Measurements from ENCODE around the gene GPR153. TPM values are rescaled to one million over a fixed set of nuclear protein-coding genes. Genes with fewer than 3 reads are reported as not detected.

The GPR153 gene
- total and polyA plus RNA-seq, 2 donors from 2014 or later = 1.1 to 8.6 TPM

DNA sequence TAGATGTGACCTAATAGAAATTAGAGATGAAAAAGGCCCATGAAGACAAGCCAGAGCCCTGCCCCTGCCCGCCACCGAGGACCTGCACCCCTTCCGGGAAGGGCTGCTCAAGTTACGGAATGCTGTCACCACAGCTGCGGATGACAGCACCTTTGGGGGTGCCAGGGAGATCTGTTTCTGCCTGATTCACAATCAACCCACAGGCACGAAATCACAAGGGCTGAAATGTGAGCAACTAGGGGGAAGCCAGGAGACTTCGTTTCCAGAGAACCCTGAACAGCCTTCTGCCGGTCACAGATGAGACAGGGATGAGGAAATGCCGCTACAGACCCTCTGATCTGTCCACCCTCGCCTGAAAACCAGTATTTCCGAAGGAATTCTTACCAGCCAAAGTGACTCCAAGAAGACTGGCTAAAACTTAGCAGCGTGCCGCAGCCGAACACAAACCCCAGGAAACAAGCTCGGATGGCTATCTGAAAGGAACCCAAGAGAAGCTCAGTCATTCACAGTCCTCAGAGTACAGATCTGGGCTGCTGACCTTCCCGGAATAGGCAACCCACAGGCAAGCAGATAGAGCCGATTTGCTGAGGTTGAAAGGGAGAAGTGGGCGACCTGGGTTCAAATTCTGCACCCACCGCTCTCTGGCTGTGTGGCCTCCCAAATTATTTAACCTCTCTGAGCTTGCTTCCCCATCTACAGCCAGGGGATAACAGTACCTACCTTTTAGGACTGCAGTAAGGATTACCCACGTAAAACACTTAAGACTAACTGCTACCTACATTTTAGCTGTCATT lies 26.2 kb downstream of the GPR153 start:
- Histone ChIP-seq H3K27ac (ENCODE audit: low read depth in 2 of 2, low read length in 2 of 2) (peak overlapping the region; percentile 17 to 43), H3K9me3 (ENCODE audit: control insufficient read depth in 2 of 3, insufficient read depth in 1 of 3, low read length in 3 of 3) (no peaks in the 10 kb centered on the region), H3K4me3 (ENCODE audit: low read length in 3 of 3) (peak overlapping the region; percentile 63 to 89 (median 86)), H3K9ac (ENCODE audit: low read length in 3 of 3) (peak overlapping the region; percentile 4 to 84 (median 43)), H3K36me3 (ENCODE audit: control insufficient read depth in 2 of 3, insufficient read depth in 3 of 3, low read length in 3 of 3) (peaks cover 0 to 20% (median 8%) of the 10 kb centered on the region in 3 donors), H3K27me3 (ENCODE audit: control insufficient read depth, insufficient read depth, low read length) (peaks cover 9% of the 10 kb centered on the region), H3K4me1 (ENCODE audit: control insufficient read depth in 2 of 3, insufficient read depth in 2 of 3, low read depth in 1 of 3, low read length in 3 of 3) (peaks cover 0 to 11% (median 0%) of the 10 kb centered on the region in 3 donors)
- DNase-seq (peak in 4 of 5 donors; percentile 48 to 65 (median 58)), FAIRE-seq (no peak)
- intact Hi-C loops (cut with DNase I) = no loop called here
- TF ChIP-seq, protein P1, sequence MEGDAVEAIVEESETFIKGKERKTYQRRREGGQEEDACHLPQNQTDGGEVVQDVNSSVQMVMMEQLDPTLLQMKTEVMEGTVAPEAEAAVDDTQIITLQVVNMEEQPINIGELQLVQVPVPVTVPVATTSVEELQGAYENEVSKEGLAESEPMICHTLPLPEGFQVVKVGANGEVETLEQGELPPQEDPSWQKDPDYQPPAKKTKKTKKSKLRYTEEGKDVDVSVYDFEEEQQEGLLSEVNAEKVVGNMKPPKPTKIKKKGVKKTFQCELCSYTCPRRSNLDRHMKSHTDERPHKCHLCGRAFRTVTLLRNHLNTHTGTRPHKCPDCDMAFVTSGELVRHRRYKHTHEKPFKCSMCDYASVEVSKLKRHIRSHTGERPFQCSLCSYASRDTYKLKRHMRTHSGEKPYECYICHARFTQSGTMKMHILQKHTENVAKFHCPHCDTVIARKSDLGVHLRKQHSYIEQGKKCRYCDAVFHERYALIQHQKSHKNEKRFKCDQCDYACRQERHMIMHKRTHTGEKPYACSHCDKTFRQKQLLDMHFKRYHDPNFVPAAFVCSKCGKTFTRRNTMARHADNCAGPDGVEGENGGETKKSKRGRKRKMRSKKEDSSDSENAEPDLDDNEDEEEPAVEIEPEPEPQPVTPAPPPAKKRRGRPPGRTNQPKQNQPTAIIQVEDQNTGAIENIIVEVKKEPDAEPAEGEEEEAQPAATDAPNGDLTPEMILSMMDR (IDR thresholded peaks at IDR 0.05; ENCODE audit: borderline replicate concordance, extremely low read depth, insufficient read depth) = no peak

DNA sequence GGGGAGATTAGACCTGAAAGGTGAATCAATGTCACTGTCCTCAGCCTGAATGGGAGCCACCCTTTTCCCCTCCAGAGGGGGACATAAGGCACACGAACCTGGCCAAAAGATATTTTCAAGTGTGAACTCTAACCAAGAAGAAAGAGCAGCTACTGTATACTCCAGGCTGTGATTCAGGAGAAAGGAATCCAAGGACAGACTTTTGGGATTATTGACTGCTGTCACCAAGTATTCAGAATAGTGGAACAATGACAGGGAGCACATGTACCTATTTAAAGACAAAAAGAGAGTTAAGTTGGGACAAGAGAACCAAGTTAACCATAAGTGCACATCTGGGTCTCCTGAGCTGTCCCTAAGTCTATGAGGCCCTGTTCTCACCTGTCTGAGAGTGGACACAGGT lies 27.5 kb downstream of the GPR153 start:
- Histone ChIP-seq H3K27me3 (ENCODE audit: control insufficient read depth, insufficient read depth, low read length) (no peaks in the 10 kb centered on the region), H3K9me3 (ENCODE audit: control insufficient read depth in 2 of 3, insufficient read depth in 1 of 3, low read length in 3 of 3) (no peaks in the 10 kb centered on the region), H3K9ac (ENCODE audit: low read length in 3 of 3) (no peak overlapping the region), H3K27ac (ENCODE audit: low read depth in 2 of 2, low read length in 2 of 2) (no peak overlapping the region), H3K4me3 (ENCODE audit: low read length in 3 of 3) (no peak overlapping the region), H3K4me1 (ENCODE audit: control insufficient read depth in 2 of 3, insufficient read depth in 2 of 3, low read depth in 1 of 3, low read length in 3 of 3) (peaks cover 0 to 11% (median 0%) of the 10 kb centered on the region in 3 donors), H3K36me3 (ENCODE audit: control insufficient read depth in 2 of 3, insufficient read depth in 3 of 3, low read length in 3 of 3) (peaks cover 0 to 23% (median 8%) of the 10 kb centered on the region in 3 donors)
- DNase-seq = no peak
- TF ChIP-seq, protein P1 (IDR thresholded peaks at IDR 0.05; ENCODE audit: borderline replicate concordance, extremely low read depth, insufficient read depth) = no peak
- intact Hi-C loops (cut with DNase I) = no loop called here
- FAIRE-seq = no peak

DNA sequence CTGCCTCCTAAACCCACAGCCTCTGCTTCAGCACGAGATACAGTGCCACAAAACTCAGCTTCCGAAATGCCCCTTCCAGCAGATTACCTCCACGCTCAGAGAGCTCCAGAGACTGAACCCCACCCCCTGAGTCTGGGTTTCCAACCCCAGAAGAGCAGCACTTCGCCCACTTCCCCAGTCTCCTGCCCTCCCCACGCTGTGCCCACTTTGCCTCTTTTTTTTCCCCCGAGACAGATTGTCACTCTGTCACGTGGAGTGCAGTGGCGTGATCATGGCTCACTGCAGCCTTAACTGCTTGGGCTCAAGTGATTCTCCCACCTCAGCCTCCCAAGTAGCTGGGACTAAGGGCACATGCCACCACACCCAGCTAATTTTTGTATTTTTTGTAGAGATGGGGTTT lies 35.2 kb downstream of the GPR153 start:
- FAIRE-seq (no peak), DNase-seq (no peak)
- Histone ChIP-seq H3K27ac (ENCODE audit: low read depth in 2 of 2, low read length in 2 of 2) (no peak overlapping the region), H3K4me1 (ENCODE audit: control insufficient read depth in 2 of 3, insufficient read depth in 2 of 3, low read depth in 1 of 3, low read length in 3 of 3) (peaks cover 0 to 24% (median 6%) of the 10 kb centered on the region in 3 donors), H3K9ac (ENCODE audit: low read length in 3 of 3) (no peak overlapping the region), H3K36me3 (ENCODE audit: control insufficient read depth in 2 of 3, insufficient read depth in 3 of 3, low read length in 3 of 3) (peaks cover 0 to 28% (median 22%) of the 10 kb centered on the region in 3 donors), H3K27me3 (ENCODE audit: control insufficient read depth, insufficient read depth, low read length) (no peaks in the 10 kb centered on the region), H3K9me3 (ENCODE audit: control insufficient read depth in 2 of 3, insufficient read depth in 1 of 3, low read length in 3 of 3) (no peaks in the 10 kb centered on the region), H3K4me3 (ENCODE audit: low read length in 3 of 3) (no peak overlapping the region)
- TF ChIP-seq, protein P1 (IDR thresholded peaks at IDR 0.05; ENCODE audit: borderline replicate concordance, extremely low read depth, insufficient read depth) = no peak
- intact Hi-C loops (cut with DNase I) = no loop called here
